Natural killer cell (primary cell): ENCODE measurements around the gene ROCK1. TPM values are rescaled to one million over a fixed set of nuclear protein-coding genes. Genes with fewer than 3 reads are reported as not detected.
"Not testable (repeated sequence)": the region's sequence is repeated elsewhere in the genome, so short reads cannot be mapped to it uniquely, and the experiment has no call there.

ENCODE experiments used
- ATAC-seq, 3 donors: fragments of 150-1000 bp in 2 of 3; fragments of 200-7000 bp in 1 of 3; cut with Tn5 transposase; 1 replicate in 1 of 3; 2 replicates in 2 of 3; pipeline ENCODE4 v1.10.0; 2021; ENCODE audit warnings: mild to moderate bottlenecking in 2 of 3, moderate library complexity in 2 of 3
- DNase-seq, 2 donors: peaks; one replicate each; pipeline versions ENCODE4 v3.0.0 to v3.0.0-alpha.2; 2013 to 2021; ENCODE audit warnings: mixed read lengths in 1 of 2
- H3K27ac ChIP-seq: one replicate; pipeline ENCODE4 v1.5.1; 2013; ENCODE audit warnings: mild to moderate bottlenecking, low read length
- H3K27me3 ChIP-seq: one replicate; pipeline ENCODE4 v1.6.1; 2013; ENCODE audit warnings: low read length; ENCODE audit not compliant: control insufficient read depth, insufficient read depth
- H3K36me3 ChIP-seq: one replicate; pipeline ENCODE4 v1.6.1; 2013; ENCODE audit warnings: low read length; ENCODE audit not compliant: control insufficient read depth, insufficient read depth
- H3K4me1 ChIP-seq: one replicate; pipeline ENCODE4 v1.6.1; 2013; ENCODE audit warnings: low read length; ENCODE audit not compliant: control insufficient read depth, insufficient read depth
- H3K4me3 ChIP-seq: one replicate; pipeline ENCODE4 v1.5.1; 2013; ENCODE audit warnings: low read length
- H3K9me3 ChIP-seq: one replicate; pipeline ENCODE4 v1.6.1; 2013; ENCODE audit warnings: low read length; ENCODE audit not compliant: control insufficient read depth, insufficient read depth
- H3K27ac Mint-ChIP-seq, 2 donors: one replicate each; pipeline ENCODE4 v1.8.0; 2022; ENCODE audit warnings: mild to moderate bottlenecking in 2 of 2, mixed read lengths in 2 of 2, moderate library complexity in 1 of 2
- H3K27me3 Mint-ChIP-seq, 2 donors: one replicate each; pipeline ENCODE4 v1.8.0; 2022; ENCODE audit warnings: low read depth in 2 of 2, mixed read lengths in 2 of 2
- H3K36me3 Mint-ChIP-seq: one replicate; pipeline ENCODE4 v1.8.0; 2022; ENCODE audit warnings: mixed read lengths
- H3K4me1 Mint-ChIP-seq, 2 donors: one replicate each; pipeline ENCODE4 v1.8.0; 2022; ENCODE audit warnings: mixed read lengths in 2 of 2
- H3K4me3 Mint-ChIP-seq: one replicate; pipeline ENCODE4 v1.8.0; 2022; ENCODE audit warnings: mild to moderate bottlenecking, moderate library complexity, mixed read lengths
- H3K9me3 Mint-ChIP-seq, 2 donors: one replicate each; pipeline ENCODE4 v1.8.0; 2022; ENCODE audit warnings: mixed read lengths in 2 of 2
- WGBS: methylation state at CpG from one replicate; pipeline ENCODE4 v1.1.7; 2013; ENCODE audit warnings: missing lambda C conversion rate; ENCODE audit not compliant: insufficient coverage; 5-methylcytosine and 5-hydroxymethylcytosine counted together
- intact Hi-C: fragments of 100-400 bp; cut with micrococcal nuclease; formaldehyde crosslinking; loops from one replicate; pipeline ENCODE4 v1.14.2; 2022
- total RNA-seq, 4 donors: library from RNA; stranded (reverse); fragments of 120-200 nt in 1 of 4; gene quantifications; one replicate each; pipeline versions ENCODE4 v1.2.3 to v1.2.4, GENCODE V29; 2013 to 2022
- TF ChIP-seq, protein P1 (sequence below): fragments of 200-600 bp; IDR thresholded peaks from one replicate; pipeline ENCODE4 v1.8.0; 2022; ENCODE audit warnings: antibody characterized with exemption

ROCK1 gene
- total RNA-seq, 3 donors from 2014 or later (not counting 1 experiment from before 2014, with no cell fraction given): 139 to 152 (median 149) TPM

DNA sequence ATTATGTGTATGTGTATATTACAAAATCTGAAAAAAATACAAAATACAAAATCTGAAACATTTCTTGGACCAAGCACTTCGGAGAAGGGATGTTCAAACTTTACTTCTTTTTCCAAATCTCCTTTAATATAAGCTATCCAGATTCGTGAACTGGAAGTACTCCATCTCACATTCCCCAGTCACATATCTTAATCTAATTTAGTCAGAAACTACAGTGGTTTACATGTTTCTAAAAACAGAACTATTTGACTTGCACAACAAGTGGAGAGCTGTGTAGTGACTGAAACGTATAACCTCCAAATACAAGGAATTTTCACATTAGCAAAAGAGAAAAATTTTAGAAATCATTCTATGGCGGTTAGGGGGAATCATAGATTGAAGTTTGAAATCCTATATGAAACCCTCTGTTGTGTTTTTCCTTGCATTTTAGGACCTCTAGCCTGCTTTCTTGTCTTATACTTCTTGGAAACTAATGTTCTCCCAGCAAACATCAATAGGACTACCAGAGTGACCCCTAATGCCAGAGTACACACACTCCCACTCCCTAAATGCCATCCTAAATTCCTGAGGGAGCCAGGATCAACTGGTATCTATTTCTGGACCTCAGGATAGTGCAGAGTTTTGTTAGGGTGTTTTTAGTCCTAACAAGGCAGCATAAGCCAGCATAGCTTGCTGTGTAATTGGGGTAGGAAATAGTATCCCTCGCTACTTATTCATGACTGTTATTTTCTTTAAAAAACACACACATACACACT, 30.2 kb upstream of the ROCK1 start:
- Histone ChIP-seq H3K4me3 (no peak overlapping the region), H3K27me3 (peaks cover 2% of the 10 kb centered on the region), H3K9me3 (no peaks in the 10 kb centered on the region), H3K27ac (no peak overlapping the region), H3K4me1 (no peaks in the 10 kb centered on the region), H3K36me3 (no peaks in the 10 kb centered on the region)
- Mint-ChIP-seq H3K27ac (no peak overlapping the region), H3K9me3 (no peaks in the 10 kb centered on the region), H3K36me3 (no peaks in the 10 kb centered on the region), H3K4me1 (no peaks in the 10 kb centered on the region), H3K4me3 (no peak overlapping the region), H3K27me3 (peaks cover 9 to 16% of the 10 kb centered on the region in 2 donors)
- TF ChIP-seq, protein P1, sequence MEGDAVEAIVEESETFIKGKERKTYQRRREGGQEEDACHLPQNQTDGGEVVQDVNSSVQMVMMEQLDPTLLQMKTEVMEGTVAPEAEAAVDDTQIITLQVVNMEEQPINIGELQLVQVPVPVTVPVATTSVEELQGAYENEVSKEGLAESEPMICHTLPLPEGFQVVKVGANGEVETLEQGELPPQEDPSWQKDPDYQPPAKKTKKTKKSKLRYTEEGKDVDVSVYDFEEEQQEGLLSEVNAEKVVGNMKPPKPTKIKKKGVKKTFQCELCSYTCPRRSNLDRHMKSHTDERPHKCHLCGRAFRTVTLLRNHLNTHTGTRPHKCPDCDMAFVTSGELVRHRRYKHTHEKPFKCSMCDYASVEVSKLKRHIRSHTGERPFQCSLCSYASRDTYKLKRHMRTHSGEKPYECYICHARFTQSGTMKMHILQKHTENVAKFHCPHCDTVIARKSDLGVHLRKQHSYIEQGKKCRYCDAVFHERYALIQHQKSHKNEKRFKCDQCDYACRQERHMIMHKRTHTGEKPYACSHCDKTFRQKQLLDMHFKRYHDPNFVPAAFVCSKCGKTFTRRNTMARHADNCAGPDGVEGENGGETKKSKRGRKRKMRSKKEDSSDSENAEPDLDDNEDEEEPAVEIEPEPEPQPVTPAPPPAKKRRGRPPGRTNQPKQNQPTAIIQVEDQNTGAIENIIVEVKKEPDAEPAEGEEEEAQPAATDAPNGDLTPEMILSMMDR: no peak
- ATAC-seq: no peak
- WGBS: 68% methylated on average over 2 of the region's 5 CpGs
- intact Hi-C loops: no loop called here
- no peak for DNase-seq

DNA sequence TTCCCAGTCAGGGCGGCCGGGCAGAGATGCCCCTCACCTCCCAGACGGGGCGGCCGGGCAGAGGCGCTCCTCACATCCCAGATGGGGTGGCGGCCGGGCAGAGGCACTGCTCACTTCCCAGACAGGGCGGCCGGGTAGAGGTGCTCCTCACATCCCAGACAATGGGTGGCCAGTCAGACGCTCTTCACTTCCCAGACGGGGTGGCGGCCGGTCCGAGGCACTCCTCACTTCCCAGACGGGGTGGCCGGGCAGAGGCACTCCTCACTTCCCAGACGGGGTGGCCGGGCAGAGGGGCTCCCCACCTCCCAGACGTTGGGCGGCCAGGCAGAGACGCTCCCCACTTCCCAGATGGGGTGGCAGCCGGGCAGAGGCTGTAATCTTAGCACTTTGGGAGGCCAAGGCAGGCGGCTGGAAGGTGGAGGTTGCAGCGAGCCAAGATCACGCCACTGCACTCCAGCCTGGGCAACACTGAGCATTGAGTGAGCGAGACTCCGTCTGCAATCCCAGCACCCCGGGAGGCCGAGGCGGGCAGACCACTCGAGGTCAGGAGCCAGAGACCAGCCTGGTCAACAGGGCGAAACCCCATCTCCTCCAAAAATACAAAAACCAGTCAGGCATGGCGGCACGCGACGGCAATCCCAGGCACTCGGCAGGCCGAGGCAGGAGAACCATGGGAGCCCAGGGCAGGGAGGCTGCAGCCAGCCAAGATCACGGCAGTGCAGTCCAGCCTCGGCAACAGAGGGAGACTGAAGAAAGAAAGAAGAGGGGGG, 26.3 kb upstream of the ROCK1 start:
- H3K4me3 Mint-ChIP-seq, H3K4me1 ChIP-seq, H3K36me3 ChIP-seq, H3K27ac Mint-ChIP-seq, intact Hi-C loops, H3K4me1 Mint-ChIP-seq, DNase-seq, H3K27ac ChIP-seq, H3K9me3 ChIP-seq, H3K9me3 Mint-ChIP-seq, ATAC-seq, H3K4me3 ChIP-seq, H3K27me3 ChIP-seq, H3K36me3 Mint-ChIP-seq: not testable (repeated sequence)
- 95% methylated on average over 40 of the region's 41 CpGs for WGBS
- H3K27me3 Mint-ChIP-seq: peaks cover 12 to 16% of the 10 kb centered on the region in 2 donors

DNA sequence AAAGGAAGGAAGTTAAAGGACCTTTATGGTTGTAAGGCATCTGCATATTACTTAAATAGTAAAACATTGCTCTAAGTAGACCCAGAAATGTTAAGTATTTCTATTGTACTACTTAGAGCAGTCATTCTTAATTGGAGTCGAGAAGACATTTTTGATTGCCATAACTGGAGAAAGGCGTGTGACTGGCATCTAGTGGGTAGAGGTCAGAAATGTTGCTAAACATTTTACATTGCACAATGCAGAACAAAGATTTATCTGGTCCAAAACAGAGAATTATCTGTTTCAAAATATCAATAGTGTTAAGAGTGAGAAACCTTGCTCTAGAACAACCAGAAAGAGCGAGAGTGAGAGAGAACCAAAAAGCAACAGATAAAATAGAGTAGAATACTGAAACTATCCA, 23.3 kb upstream of the ROCK1 start:
- H3K27ac ChIP-seq: no peak overlapping the region
- no peaks in the 10 kb centered on the region for H3K27me3 ChIP-seq
- H3K9me3 ChIP-seq: no peaks in the 10 kb centered on the region
- H3K4me1 ChIP-seq: no peaks in the 10 kb centered on the region
- H3K4me3 ChIP-seq: no peak overlapping the region
- 48% methylated on average over 2 of the region's 3 CpGs for WGBS
- no peaks in the 10 kb centered on the region for H3K4me1 Mint-ChIP-seq
- TF ChIP-seq, protein P1: peak; percentile 31
- DNase-seq: peak in 1 of 2 donors; percentile 69
- H3K4me3 Mint-ChIP-seq: no peak overlapping the region
- H3K36me3 ChIP-seq: no peaks in the 10 kb centered on the region
- no peaks in the 10 kb centered on the region for H3K9me3 Mint-ChIP-seq
- H3K27ac Mint-ChIP-seq: no peak overlapping the region
- peak in 1 of 3 donors; percentile 59 for ATAC-seq
- H3K36me3 Mint-ChIP-seq: no peaks in the 10 kb centered on the region
- peaks cover under 1 to 7% of the 10 kb centered on the region in 2 donors for H3K27me3 Mint-ChIP-seq
- intact Hi-C loops: no loop called here

DNA sequence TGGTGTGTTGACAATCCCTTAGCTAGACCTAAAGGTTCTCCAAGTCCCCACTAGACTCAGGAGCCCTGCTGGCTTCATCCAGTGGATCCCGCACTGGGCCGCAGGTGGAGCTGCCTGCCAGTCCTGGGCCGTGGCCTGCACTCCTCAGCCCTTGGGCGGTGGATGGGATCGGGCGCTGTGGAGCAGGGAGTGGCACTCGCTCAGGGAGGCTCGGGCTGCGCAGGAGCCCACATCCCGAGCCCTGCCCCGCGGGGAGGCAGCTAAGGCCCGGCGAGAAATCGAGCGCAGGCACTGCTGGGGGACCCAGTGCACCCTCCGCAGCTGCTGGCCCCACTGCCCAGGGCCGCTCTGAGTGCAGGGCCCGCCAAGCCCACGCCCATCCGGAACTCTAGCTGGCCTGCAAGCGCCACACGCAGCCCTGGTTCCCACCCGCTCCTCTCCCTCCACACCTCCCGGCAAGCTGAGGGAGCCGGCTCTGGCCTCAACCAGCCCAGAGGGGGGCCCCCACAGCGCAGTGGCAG, 20.8 kb upstream of the ROCK1 start:
- WGBS: 92% methylated on average over 27 of the region's 27 CpGs
- TF ChIP-seq, protein P1: no peak
- no peak overlapping the region for H3K27ac ChIP-seq
- ATAC-seq (no peak), DNase-seq (no peak)
- H3K9me3 ChIP-seq: no peaks in the 10 kb centered on the region
- Mint-ChIP-seq H3K27ac (no peak overlapping the region), H3K4me3 (no peak overlapping the region), H3K4me1 (no peaks in the 10 kb centered on the region), H3K27me3 (peaks cover 9 to 10% of the 10 kb centered on the region in 2 donors), H3K36me3 (no peaks in the 10 kb centered on the region), H3K9me3 (no peaks in the 10 kb centered on the region)
- no peaks in the 10 kb centered on the region for H3K36me3 ChIP-seq
- no peaks in the 10 kb centered on the region for H3K27me3 ChIP-seq
- H3K4me1 ChIP-seq: no peaks in the 10 kb centered on the region
- H3K4me3 ChIP-seq: no peak overlapping the region
- intact Hi-C loops: no loop called here
